Measurements from ENCODE around the gene OR51B6.
"Not testable (repeated sequence)": the region's sequence is repeated elsewhere in the genome, so short reads cannot be mapped to it uniquely, and the experiment has no call there.

OR51B6 gene

GRCh38 chr11:5364214-5364613, 12.9 kb downstream of the OR51B6 start:
- Histone ChIP-seq H3K4me3 (ENCODE audit: low read depth, low read length) (peak overlapping the region; percentile 20; the same call in 1 of the 2 replicates), H3K27ac (ENCODE audit: low read depth, low read length) (peak overlapping the region; percentile 84)

GRCh38 chr11:5366365-5366764, 15.1 kb downstream of the OR51B6 start:
- H3K4me3 ChIP-seq (ENCODE audit: low read depth, low read length); H3K27me3 ChIP-seq (ENCODE audit: insufficient read depth, low read length); H3K36me3 ChIP-seq (ENCODE audit: insufficient read depth, low read length); H2AFZ ChIP-seq (ENCODE audit: low read length, unreplicated experiment); H3K79me2 ChIP-seq (ENCODE audit: control insufficient read depth, insufficient read depth, low read length, unreplicated experiment): not testable (repeated sequence)
- peak overlapping the region; percentile 93 for H3K27ac ChIP-seq (ENCODE audit: low read depth, low read length)
- H3K4me1 ChIP-seq (ENCODE audit: control insufficient read depth, insufficient read depth, low read length, unreplicated experiment) = peaks cover 60% of the 10 kb centered on the region

More at GRCh38 chr11:5364214-5364613, 12.9 kb downstream of the OR51B6 start:
- Histone ChIP-seq H3K36me3 (ENCODE audit: insufficient read depth, low read length) (no peaks in the 10 kb centered on the region), H3K4me1 (ENCODE audit: control insufficient read depth, insufficient read depth, low read length, unreplicated experiment) (peaks cover 60% of the 10 kb centered on the region), H3K27me3 (ENCODE audit: insufficient read depth, low read length) (no peaks in the 10 kb centered on the region), H2AFZ (ENCODE audit: low read length, unreplicated experiment) (peak overlapping the region; percentile 44), H3K79me2 (ENCODE audit: control insufficient read depth, insufficient read depth, low read length, unreplicated experiment) (no peaks in the 10 kb centered on the region)

DNA sequence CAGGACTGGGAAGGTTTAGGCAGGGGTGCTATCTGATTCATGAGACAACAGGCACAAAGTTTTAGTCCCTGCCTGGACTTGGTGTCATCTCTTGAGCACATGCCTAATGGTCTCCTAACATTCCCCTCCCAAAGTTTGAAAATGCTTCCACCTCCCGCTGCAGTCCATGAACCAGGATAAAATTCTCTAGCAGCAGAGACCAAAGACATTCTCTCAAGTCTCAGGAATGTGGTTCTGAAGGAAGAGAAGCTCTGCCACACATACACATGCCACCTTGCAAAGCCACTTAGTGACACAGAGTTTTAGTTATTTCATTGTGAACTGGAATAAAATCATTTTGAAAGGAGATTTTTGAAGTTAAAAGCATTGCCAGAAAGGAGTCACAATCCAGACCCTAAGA, 15.5 kb downstream of the OR51B6 start:
- Histone ChIP-seq H3K27ac (ENCODE audit: low read depth, low read length) (peak overlapping the region; percentile 93), H3K79me2 (ENCODE audit: control insufficient read depth, insufficient read depth, low read length, unreplicated experiment) (no peaks in the 10 kb centered on the region), H3K4me1 (ENCODE audit: control insufficient read depth, insufficient read depth, low read length, unreplicated experiment) (peaks cover 60% of the 10 kb centered on the region), H2AFZ (ENCODE audit: low read length, unreplicated experiment) (no peak overlapping the region), H3K27me3 (ENCODE audit: insufficient read depth, low read length) (no peaks in the 10 kb centered on the region), H3K4me3 (ENCODE audit: low read depth, low read length) (no peak overlapping the region), H3K36me3 (ENCODE audit: insufficient read depth, low read length) (no peaks in the 10 kb centered on the region)

DNA sequence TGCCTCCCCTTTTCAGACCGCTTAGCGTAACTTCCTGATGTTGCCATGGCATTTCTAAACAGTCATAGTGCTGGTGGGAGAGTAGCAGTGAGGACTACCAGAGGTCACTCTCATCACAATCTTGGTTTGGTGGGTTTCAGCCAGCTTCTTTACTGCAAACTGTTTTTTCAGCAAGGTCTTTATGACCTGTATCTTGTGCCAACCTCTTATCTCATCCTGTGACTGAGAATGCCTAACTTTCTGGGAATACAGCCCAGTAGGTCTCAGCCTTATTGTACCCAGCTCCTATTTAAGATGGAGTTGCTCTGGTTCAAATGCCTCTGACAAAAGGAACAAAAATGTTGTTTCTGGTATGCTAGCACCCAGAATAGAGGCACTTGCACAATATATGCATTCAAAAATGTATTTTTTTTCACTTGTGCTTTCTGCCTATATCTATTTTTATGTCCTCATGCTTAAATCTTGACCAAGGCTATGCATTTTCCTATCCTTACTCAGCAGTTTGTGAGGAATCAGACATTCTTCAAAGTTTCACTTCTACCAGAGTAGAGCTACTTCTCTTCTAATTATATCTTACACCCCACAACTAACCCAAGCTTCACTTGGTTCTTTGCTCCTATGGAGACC, 16.3 kb downstream of the OR51B6 start:
- Histone ChIP-seq H3K79me2 (ENCODE audit: control insufficient read depth, insufficient read depth, low read length, unreplicated experiment) (no peaks in the 10 kb centered on the region), H3K27ac (ENCODE audit: low read depth, low read length) (peak overlapping the region; percentile 93), H3K4me3 (ENCODE audit: low read depth, low read length) (no peak overlapping the region)

GRCh38 chr11:5368502-5369043, 17.3 kb downstream of the OR51B6 start:
- Histone ChIP-seq H2AFZ (ENCODE audit: low read length, unreplicated experiment) (peak overlapping the region; percentile 22), H3K4me3 (ENCODE audit: low read depth, low read length) (no peak overlapping the region), H3K27me3 (ENCODE audit: insufficient read depth, low read length) (no peaks in the 10 kb centered on the region), H3K4me1 (ENCODE audit: control insufficient read depth, insufficient read depth, low read length, unreplicated experiment) (peaks cover 51% of the 10 kb centered on the region), H3K36me3 (ENCODE audit: insufficient read depth, low read length) (no peaks in the 10 kb centered on the region), H3K79me2 (ENCODE audit: control insufficient read depth, insufficient read depth, low read length, unreplicated experiment) (no peaks in the 10 kb centered on the region), H3K27ac (ENCODE audit: low read depth, low read length) (peak overlapping the region; percentile 93)

More for the DNA sequence above, 16.3 kb downstream of the OR51B6 start:
- H3K4me1 ChIP-seq (ENCODE audit: control insufficient read depth, insufficient read depth, low read length, unreplicated experiment) = peaks cover 56% of the 10 kb centered on the region
- no peaks in the 10 kb centered on the region for H3K36me3 ChIP-seq (ENCODE audit: insufficient read depth, low read length)
- H2AFZ ChIP-seq (ENCODE audit: low read length, unreplicated experiment) = peak overlapping the region; percentile 48
- H3K27me3 ChIP-seq (ENCODE audit: insufficient read depth, low read length) = no peaks in the 10 kb centered on the region

DNA sequence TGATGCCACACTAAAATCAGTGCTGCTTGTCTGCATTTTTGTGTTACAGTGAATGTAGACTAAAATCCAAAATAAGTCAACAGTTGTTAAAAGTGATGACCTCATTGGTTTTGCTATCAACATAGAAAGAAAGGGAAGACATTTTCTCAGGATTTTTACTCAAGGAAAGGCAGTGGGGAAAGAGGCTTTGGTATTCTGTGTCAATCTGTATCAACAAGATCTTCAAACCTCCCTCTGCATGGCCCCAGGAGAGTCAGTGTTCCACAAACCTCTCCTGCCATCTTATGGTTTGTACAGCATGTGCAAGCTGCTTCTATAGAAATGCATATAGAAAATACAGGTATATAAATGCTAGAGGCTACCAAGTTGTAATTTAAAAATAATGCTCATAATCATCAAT, 18.5 kb downstream of the OR51B6 start:
- no peaks in the 10 kb centered on the region for H3K36me3 ChIP-seq (ENCODE audit: insufficient read depth, low read length)

DNA sequence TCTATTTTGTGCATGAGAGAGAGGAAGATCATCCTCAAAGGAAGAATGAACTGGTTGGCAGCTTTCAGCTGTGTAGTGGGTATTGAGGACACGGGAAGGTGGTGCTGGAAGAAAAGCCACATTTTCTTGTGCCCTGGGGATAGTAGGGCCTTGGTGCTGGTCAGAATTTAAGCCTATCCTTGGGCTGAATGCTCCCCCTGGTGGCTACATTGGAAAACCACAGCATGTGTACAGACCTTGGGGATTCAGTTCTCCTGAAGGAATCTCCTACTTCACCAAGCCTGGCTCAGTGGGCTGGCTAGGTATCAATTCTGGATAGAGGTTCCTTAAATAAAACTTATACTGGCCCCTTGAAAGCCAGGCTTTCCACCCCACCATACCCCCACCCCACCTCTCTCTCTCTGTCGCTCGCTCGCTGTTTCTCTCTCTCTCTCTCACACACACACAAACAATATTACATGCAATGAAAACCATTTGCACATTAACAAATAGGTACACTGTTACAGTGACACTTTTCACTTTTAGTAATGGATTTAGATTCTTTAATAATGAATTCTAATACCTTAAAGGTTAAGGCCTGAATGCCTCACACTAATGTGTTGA, 29.5 kb downstream of the OR51B6 start:
- H3K79me2 ChIP-seq (ENCODE audit: control insufficient read depth, insufficient read depth, low read length, unreplicated experiment) = no peaks in the 10 kb centered on the region
- no peak overlapping the region for H2AFZ ChIP-seq (ENCODE audit: low read length, unreplicated experiment)
- H3K27ac ChIP-seq (ENCODE audit: low read depth, low read length) = no peak overlapping the region
- no peaks in the 10 kb centered on the region for H3K36me3 ChIP-seq (ENCODE audit: insufficient read depth, low read length)
- H3K4me1 ChIP-seq (ENCODE audit: control insufficient read depth, insufficient read depth, low read length, unreplicated experiment) = no peaks in the 10 kb centered on the region
- H3K27me3 ChIP-seq (ENCODE audit: insufficient read depth, low read length) = peaks cover 28% of the 10 kb centered on the region
- no peak overlapping the region for H3K4me3 ChIP-seq (ENCODE audit: low read depth, low read length)

More for the DNA sequence above, 18.5 kb downstream of the OR51B6 start:
- Histone ChIP-seq H3K4me3 (ENCODE audit: low read depth, low read length) (no peak overlapping the region), H3K4me1 (ENCODE audit: control insufficient read depth, insufficient read depth, low read length, unreplicated experiment) (peaks cover 39% of the 10 kb centered on the region), H3K27me3 (ENCODE audit: insufficient read depth, low read length) (no peaks in the 10 kb centered on the region), H2AFZ (ENCODE audit: low read length, unreplicated experiment) (no peak overlapping the region), H3K27ac (ENCODE audit: low read depth, low read length) (no peak overlapping the region), H3K79me2 (ENCODE audit: control insufficient read depth, insufficient read depth, low read length, unreplicated experiment) (no peaks in the 10 kb centered on the region)

DNA sequence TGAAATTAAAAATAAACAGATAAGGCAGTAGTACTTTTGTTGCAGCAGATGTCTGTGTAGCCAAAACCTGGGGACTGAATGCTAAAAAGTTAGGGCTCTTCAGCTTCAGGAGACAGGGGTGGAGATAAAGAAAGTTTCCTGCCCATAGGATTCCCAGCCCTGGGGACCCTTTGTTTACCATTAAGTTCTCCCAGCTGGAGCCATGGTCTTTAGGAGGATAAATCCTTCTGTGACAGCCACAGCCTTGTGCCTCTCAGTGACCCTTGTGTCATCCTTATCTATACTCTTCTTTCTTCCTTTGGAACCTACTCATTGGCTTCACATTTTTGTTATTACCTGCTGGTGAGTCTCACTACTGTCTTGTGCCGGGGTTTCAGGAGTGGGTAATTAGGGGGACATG, 32.3 kb downstream of the OR51B6 start, which contains the start of gene OR51M1:
Gene OR51M1, plus strand, starts transcription at position 237 of the 400 bp plus-strand sequence. CDS start 5,587 bp downstream, outside the sequence.
- Histone ChIP-seq H3K27ac (ENCODE audit: low read depth, low read length) (no peak within 1 kb of the TSS), H3K79me2 (ENCODE audit: control insufficient read depth, insufficient read depth, low read length, unreplicated experiment) (no peaks in the 10 kb centered on the region), H2AFZ (ENCODE audit: low read length, unreplicated experiment) (no peak within 1 kb of the TSS), H3K4me1 (ENCODE audit: control insufficient read depth, insufficient read depth, low read length, unreplicated experiment) (no peaks in the 10 kb centered on the region), H3K4me3 (ENCODE audit: low read depth, low read length) (no peak within 1 kb of the TSS), H3K36me3 (ENCODE audit: insufficient read depth, low read length) (no peaks in the 10 kb centered on the region), H3K27me3 (ENCODE audit: insufficient read depth, low read length) (peaks cover 28% of the 10 kb centered on the region)

DNA sequence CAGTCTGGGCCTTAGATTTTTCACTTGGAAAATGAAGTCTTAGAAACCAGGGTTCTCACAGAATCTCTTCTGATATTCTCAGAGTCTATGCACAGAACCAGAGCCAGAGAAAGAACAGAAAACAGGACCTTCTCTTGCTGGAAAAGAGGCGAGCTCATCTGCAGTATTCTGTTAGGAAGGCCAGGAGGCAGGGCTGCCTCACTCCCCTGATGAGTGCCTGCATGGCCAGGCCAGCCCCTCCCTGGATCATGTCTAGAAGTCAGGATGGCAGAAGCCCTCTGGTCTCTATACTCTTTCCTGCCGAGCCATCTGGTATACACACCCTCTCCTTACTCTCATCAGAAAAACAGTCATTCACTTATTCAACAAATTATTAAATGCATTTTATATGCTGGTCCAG, 33.0 kb downstream of the OR51B6 start:
- Histone ChIP-seq H2AFZ (ENCODE audit: low read length, unreplicated experiment) (no peak overlapping the region), H3K79me2 (ENCODE audit: control insufficient read depth, insufficient read depth, low read length, unreplicated experiment) (no peaks in the 10 kb centered on the region), H3K4me3 (ENCODE audit: low read depth, low read length) (no peak overlapping the region), H3K27me3 (ENCODE audit: insufficient read depth, low read length) (peaks cover 28% of the 10 kb centered on the region), H3K36me3 (ENCODE audit: insufficient read depth, low read length) (no peaks in the 10 kb centered on the region), H3K4me1 (ENCODE audit: control insufficient read depth, insufficient read depth, low read length, unreplicated experiment) (no peaks in the 10 kb centered on the region), H3K27ac (ENCODE audit: low read depth, low read length) (no peak overlapping the region)

DNA sequence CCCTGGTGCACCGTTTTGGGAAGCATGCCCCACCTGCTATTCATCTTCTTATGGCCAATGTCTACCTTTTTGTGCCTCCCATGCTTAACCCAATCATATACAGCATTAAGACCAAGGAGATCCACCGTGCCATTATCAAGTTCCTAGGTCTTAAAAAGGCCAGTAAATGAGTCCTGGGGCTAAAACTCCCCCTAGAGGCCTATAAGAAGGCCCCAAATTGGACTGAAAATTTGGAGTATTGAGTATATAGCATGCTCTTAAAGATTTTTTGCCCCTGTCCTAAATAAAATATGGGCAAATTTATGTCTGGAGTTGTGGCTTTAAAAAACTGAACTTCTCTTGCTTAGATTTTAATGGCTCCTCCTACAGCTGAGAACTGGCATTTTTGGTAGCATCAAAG, 38.9 kb downstream of the OR51B6 start:
- H3K27me3 ChIP-seq (ENCODE audit: insufficient read depth, low read length) = peaks cover 22% of the 10 kb centered on the region
- H3K4me3 ChIP-seq (ENCODE audit: low read depth, low read length) = no peak overlapping the region
- no peaks in the 10 kb centered on the region for H3K79me2 ChIP-seq (ENCODE audit: control insufficient read depth, insufficient read depth, low read length, unreplicated experiment)
- no peaks in the 10 kb centered on the region for H3K36me3 ChIP-seq (ENCODE audit: insufficient read depth, low read length)
- H3K4me1 ChIP-seq (ENCODE audit: control insufficient read depth, insufficient read depth, low read length, unreplicated experiment) = no peaks in the 10 kb centered on the region
- no peak overlapping the region for H3K27ac ChIP-seq (ENCODE audit: low read depth, low read length)
- H2AFZ ChIP-seq (ENCODE audit: low read length, unreplicated experiment) = no peak overlapping the region

- no peak overlapping the region for H2AFZ ChIP-seq (ENCODE audit: low read length, unreplicated experiment)
- peaks cover 34% of the 10 kb centered on the region for H3K27me3 ChIP-seq (ENCODE audit: insufficient read depth, low read length)
- H3K36me3 ChIP-seq (ENCODE audit: insufficient read depth, low read length) = no peaks in the 10 kb centered on the region
- no peaks in the 10 kb centered on the region for H3K79me2 ChIP-seq (ENCODE audit: control insufficient read depth, insufficient read depth, low read length, unreplicated experiment)
- no peaks in the 10 kb centered on the region for H3K4me1 ChIP-seq (ENCODE audit: control insufficient read depth, insufficient read depth, low read length, unreplicated experiment)
- no peak overlapping the region for H3K27ac ChIP-seq (ENCODE audit: low read depth, low read length)
- H3K4me3 ChIP-seq (ENCODE audit: low read depth, low read length) = no peak overlapping the region
Measured at GRCh38 chr11:5394091-5394490, 42.8 kb downstream of the OR51B6 start.

All from ACC112 (cell line).